HG03045 (cell line): Measurements from ENCODE around the gene HOXC11.

Experiments
- ATAC-seq: cut with Tn5 transposase; IDR thresholded peaks from one replicate; pipeline ENCODE4 v1.9.1; 2021; ENCODE audit warnings: mild to moderate bottlenecking, moderate library complexity; ENCODE audit not compliant: unreplicated experiment

Gene HOXC11

GRCh38 chr12:53942467-53942997 lies 30.4 kb upstream of the HOXC11 start:
- ATAC-seq: no peak

GRCh38 chr12:53944209-53944608 lies 28.7 kb upstream of the HOXC11 start:
- ATAC-seq: no peak

GRCh38 chr12:53944907-53945847 lies 27.7 kb upstream of the HOXC11 start:
- ATAC-seq: no peak

- ATAC-seq: no peak
Observed at GRCh38 chr12:53947743-53948142, 25.2 kb upstream of the HOXC11 start.

- ATAC-seq: no peak
Observed at GRCh38 chr12:53948650-53949593, 24.0 kb upstream of the HOXC11 start.

GRCh38 chr12:53949631-53950436 lies 23.1 kb upstream of the HOXC11 start:
- no peak for ATAC-seq

GRCh38 chr12:53950437-53950773 lies 22.5 kb upstream of the HOXC11 start:
- no peak for ATAC-seq

- ATAC-seq: no peak
Observed at GRCh38 chr12:53950789-53951576, 21.9 kb upstream of the HOXC11 start.

- ATAC-seq: no peak
Observed at GRCh38 chr12:53951577-53952334, 21.2 kb upstream of the HOXC11 start.

GRCh38 chr12:53952335-53952694 lies 20.6 kb upstream of the HOXC11 start:
- no peak for ATAC-seq

- ATAC-seq: no peak
Observed at GRCh38 chr12:53952871-53953734, 19.8 kb upstream of the HOXC11 start.

GRCh38 chr12:53953831-53954693 lies 18.9 kb upstream of the HOXC11 start:
- ATAC-seq: no peak

GRCh38 chr12:53954694-53955035 lies 18.3 kb upstream of the HOXC11 start, which contains the start of gene HOXC12:
Gene HOXC12, plus strand, starts transcription at chr12:53954903. Its CDS starts 27 bp downstream, at chr12:53954930.
- ATAC-seq: no peak

- ATAC-seq: no peak
Observed at GRCh38 chr12:53955036-53955775, 17.7 kb upstream of the HOXC11 start.

- ATAC-seq: no peak
Observed at GRCh38 chr12:53955776-53956250, 17.1 kb upstream of the HOXC11 start.

GRCh38 chr12:53956251-53956887 lies 16.6 kb upstream of the HOXC11 start:
- ATAC-seq: no peak
